Epithelial cell of proximal tubule (primary cell): ENCODE measurements around the gene GHSR. TPM values are rescaled to one million over a fixed set of nuclear protein-coding genes. Genes with fewer than 3 reads are reported as not detected.
A peak's percentile ranks its signal among the peaks of the same experiment; 100 is the strongest.

Source experiments
- DNase-seq: peaks from one replicate; pipeline ENCODE4 v3.0.0-alpha.2; 2011; ENCODE audit warnings: low read depth
- H3K4me3 ChIP-seq: 2 replicates; pipeline ENCODE4 v1.5.1; 2011; ENCODE audit warnings: low read depth, mild to moderate bottlenecking, low read length
- total RNA-seq: library from RNA; depleted of rRNA; stranded (reverse); fragments of >200 nt; gene quantifications from 2 replicates; pipeline ENCODE4 v1.2.3, GENCODE V29; 2015
- TF ChIP-seq, protein P1 (sequence below): conservative IDR thresholded peaks from 2 replicates; pipeline ENCODE4 v1.5.1; 2012; ENCODE audit warnings: low read depth, mild to moderate bottlenecking, low read length

The GHSR gene
- total RNA-seq, 1 donor from 2014 or later: not detected

GRCh38 chr3:172470588-172470987 lies 22.3 kb upstream of the GHSR start:
- H3K4me3 ChIP-seq: no peak overlapping the region
- DNase-seq: no peak
- TF ChIP-seq, protein P1, sequence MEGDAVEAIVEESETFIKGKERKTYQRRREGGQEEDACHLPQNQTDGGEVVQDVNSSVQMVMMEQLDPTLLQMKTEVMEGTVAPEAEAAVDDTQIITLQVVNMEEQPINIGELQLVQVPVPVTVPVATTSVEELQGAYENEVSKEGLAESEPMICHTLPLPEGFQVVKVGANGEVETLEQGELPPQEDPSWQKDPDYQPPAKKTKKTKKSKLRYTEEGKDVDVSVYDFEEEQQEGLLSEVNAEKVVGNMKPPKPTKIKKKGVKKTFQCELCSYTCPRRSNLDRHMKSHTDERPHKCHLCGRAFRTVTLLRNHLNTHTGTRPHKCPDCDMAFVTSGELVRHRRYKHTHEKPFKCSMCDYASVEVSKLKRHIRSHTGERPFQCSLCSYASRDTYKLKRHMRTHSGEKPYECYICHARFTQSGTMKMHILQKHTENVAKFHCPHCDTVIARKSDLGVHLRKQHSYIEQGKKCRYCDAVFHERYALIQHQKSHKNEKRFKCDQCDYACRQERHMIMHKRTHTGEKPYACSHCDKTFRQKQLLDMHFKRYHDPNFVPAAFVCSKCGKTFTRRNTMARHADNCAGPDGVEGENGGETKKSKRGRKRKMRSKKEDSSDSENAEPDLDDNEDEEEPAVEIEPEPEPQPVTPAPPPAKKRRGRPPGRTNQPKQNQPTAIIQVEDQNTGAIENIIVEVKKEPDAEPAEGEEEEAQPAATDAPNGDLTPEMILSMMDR: no peak

- DNase-seq: peak; percentile 87
- no peak overlapping the region for H3K4me3 ChIP-seq
- TF ChIP-seq, protein P1: no peak
Measured at GRCh38 chr3:172467170-172467824, 19.0 kb upstream of the GHSR start.

DNA sequence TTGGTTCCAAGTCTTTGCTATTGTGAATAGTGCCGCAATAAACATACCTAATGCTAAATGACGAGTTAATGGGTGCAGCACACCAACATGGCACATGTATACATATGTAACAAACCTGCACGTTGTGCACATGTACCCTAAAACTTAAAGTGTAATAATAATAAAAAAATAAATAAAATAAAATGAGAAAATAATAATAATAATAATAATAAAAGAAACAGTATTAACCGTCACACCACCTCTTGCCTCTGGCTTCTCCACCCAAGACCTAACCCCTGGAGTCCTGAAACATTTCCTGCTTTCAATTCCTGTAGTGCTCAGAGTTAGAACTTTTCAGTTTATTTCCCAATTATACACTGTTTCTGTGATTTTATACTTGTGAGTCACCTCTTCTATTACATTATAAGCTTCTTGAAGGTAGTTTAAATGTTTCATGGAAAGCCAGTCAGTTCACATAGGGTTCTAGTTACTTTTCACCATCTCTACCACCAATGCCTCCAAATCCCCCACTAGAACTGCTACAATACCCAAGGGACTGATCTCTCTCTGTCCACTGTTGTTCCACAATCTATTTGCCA lies 18.4 kb upstream of the GHSR start:
- H3K4me3 ChIP-seq: no peak overlapping the region
- TF ChIP-seq, protein P1: no peak
- no peak for DNase-seq

GRCh38 chr3:172465281-172465680 lies 17.0 kb upstream of the GHSR start:
- no peak for DNase-seq
- no peak overlapping the region for H3K4me3 ChIP-seq
- TF ChIP-seq, protein P1: no peak

DNA sequence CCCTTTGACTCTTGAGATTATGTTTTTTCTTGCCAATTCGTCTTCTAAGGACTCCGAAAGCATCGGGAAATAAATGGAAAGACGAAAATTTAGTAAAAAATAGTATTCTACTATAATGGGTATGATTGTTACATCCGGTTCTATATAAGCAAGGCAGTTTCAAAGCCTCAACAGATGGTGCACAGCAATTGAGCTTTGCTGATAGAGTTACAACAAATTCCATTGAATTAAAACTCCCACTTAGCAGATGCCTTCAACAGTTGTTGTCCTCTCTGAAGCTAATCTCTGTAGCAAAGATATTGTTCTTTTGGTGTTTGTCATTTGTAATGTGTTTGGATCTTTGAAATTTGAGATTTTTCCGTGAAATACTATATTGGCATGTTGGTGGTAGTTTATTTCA lies 16.1 kb upstream of the GHSR start:
- TF ChIP-seq, protein P1: no peak

DNA sequence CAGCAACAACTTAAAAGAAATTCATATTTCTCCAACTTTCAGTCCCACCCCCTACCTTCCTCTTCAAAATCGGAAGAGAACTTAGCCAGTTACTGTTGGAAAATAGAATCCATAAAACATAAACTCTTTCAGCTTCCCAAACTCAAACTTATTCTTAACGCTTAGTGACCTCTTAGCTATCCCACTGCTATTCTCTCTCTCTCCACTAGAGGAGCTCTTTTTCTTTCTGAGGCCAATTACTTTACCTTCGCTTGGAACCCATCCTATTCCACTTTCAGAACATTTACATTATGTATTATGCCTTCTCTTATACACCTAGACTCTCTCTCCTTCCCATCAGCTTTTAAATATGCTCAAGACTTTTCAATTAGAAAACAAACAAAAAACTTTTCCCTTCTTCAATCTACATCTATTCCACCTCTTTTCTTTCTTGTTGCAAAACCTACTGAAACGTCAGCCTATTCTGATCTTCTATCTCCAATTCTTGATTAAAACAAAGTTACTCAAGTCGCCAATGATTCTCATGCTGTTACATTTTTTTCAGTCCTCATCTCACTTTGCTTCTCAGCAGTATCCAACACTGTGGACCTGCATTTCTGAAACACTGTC lies 13.4 kb upstream of the GHSR start:
- no peak for DNase-seq
- TF ChIP-seq, protein P1: peak; percentile 91
- H3K4me3 ChIP-seq: no peak overlapping the region

More for the DNA sequence above, 16.1 kb upstream of the GHSR start:
- DNase-seq: no peak
- H3K4me3 ChIP-seq: no peak overlapping the region
